OCI-LY7 (cell line): ENCODE measurements around the gene DCC.

Experiments
- EZH2phosphoT487 ChIP-seq: fragments of 200-600 bp; sonication (generic); IDR thresholded peaks from 2 replicates; pipeline ENCODE4 v1.6.1; 2018; ENCODE audit warnings: low read depth, borderline replicate concordance, mild to moderate bottlenecking, mixed run types, antibody characterized with exemption, low read length, moderate library complexity, mixed read lengths
- TF ChIP-seq, protein P1 (sequence below): fragments of 200-600 bp; sonication (generic); conservative IDR thresholded peaks from 2 replicates; pipeline ENCODE4 v1.5.1; 2014; ENCODE audit warnings: mild to moderate bottlenecking, antibody characterized with exemption, low read length, moderate library complexity, mixed read lengths

DNA sequence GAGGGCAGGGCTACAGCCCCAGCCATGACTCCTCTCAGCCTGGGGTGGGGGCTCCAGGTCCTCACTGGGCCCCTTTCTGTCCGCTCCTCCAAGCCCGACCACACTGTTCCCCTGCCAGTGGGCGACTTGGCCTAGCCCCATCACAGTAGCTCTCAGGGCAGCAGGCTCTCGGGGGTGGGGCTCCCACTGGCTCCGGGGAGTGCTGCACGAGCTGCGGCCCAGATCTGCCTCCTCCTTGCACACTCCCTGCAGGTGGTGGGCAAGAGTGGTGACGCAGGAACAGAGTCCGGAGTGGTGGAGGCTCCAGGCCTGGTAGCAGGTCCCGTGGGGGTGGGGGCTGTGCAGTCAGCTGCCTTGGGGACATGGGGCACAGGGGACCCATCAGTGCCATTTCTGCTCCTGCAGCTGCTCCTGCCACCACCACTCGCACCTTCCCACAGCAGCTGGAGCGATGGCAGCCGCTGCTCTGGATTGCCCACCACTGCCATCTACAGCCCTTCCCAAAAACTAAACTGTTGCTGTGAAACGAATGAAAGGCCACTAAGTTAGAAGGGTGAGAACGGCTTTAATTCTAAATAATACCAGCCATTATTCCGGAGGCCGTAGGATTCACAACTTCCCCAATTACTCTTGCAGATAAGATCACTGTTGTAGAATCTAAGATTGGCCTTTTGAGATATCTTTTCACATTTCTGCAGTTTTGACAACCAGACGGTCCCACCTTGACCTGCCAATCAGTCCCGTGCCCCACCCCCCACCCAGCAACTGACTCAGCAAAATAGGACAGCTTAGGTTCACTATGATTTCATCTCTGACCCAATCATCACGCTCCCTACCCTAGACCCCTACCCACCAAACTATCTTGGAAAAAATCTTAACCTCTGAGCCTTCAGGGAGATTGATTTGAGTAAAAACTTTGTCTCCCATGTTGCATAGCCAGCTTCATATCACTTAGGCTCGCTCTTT, 530.2 kb downstream of the DCC start:
- TF ChIP-seq EZH2phosphoT487: no peak
- TF ChIP-seq, protein P1, sequence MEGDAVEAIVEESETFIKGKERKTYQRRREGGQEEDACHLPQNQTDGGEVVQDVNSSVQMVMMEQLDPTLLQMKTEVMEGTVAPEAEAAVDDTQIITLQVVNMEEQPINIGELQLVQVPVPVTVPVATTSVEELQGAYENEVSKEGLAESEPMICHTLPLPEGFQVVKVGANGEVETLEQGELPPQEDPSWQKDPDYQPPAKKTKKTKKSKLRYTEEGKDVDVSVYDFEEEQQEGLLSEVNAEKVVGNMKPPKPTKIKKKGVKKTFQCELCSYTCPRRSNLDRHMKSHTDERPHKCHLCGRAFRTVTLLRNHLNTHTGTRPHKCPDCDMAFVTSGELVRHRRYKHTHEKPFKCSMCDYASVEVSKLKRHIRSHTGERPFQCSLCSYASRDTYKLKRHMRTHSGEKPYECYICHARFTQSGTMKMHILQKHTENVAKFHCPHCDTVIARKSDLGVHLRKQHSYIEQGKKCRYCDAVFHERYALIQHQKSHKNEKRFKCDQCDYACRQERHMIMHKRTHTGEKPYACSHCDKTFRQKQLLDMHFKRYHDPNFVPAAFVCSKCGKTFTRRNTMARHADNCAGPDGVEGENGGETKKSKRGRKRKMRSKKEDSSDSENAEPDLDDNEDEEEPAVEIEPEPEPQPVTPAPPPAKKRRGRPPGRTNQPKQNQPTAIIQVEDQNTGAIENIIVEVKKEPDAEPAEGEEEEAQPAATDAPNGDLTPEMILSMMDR: no peak
